GM18502 (cell line): ENCODE measurements around the gene TEKT3.

Experiments used
- ATAC-seq: cut with Tn5 transposase; IDR thresholded peaks from one replicate; pipeline ENCODE4 v1.9.1; 2021; ENCODE audit warnings: mild to moderate bottlenecking; ENCODE audit not compliant: unreplicated experiment, poor library complexity

Gene TEKT3

DNA sequence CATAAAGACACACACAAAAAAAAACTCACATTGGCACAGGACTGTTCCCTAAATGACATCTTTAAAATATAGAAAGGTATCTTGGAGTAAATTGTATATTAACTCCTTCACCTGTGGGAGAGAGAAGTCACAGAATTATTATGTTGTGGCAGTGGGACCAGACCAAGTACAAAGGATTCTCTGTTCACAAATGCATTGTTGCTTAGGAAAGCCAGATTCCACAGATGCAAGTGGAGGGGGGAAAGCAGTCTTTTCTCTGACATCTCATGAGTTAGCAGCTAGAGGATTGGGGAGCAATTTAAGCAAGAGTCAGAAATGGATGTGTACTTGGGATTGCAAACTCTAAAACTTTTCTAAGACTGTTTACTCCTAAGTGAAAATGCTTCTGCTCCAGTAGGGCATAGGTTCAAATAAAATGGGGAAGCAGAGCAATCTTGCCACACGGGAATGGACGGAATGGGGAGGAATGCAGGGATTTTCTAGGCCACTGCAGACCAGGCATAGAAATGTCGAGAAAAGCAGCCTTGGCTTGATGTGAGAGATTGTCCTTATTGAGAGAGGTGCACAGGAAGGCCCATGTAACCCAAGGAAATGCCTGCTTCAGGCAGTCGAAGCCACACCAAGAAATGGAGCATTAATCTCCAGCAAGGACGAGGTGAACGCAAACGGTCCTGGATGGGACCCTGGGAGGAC, 72.2 kb downstream of the TEKT3 start:
- ATAC-seq = no peak

DNA sequence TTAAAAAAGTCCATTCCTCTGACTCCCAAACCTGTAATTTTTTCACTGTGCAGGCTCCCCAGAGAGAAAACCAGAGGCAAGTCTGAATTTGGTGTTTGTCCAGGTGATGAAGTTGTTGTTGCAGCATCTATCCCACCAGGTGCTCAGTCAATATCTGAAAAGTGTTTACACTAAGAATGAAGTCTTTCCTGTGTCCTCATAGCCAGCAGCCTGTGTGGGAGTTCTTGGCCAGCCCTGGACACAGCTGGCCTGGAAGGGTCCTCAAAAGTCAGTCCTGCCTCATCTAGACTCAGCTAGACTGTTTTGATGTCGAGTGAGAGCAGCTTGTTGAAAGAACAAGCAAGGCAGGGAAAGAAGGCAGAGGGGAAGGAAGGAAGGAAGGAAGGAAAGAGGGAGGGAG, 72.9 kb downstream of the TEKT3 start:
- no peak for ATAC-seq

DNA sequence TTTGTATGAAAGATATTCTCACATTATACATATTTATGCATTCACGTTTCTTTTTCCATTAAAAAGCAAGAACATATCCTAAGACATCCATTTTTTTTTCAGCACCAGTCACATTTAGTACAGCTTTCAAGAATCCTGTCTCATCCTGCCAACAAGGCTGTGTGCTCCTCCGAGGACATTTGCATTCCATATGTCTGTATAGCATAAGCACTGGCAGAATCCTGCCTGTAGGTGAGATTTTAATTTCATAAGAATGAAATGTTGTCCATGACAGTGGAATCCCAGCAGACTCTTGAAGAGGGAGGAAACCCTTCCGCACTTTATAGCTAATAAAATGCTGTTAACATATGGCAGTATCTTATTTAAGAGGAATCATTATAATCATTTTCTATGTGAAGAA, 73.4 kb downstream of the TEKT3 start:
- no peak for ATAC-seq

DNA sequence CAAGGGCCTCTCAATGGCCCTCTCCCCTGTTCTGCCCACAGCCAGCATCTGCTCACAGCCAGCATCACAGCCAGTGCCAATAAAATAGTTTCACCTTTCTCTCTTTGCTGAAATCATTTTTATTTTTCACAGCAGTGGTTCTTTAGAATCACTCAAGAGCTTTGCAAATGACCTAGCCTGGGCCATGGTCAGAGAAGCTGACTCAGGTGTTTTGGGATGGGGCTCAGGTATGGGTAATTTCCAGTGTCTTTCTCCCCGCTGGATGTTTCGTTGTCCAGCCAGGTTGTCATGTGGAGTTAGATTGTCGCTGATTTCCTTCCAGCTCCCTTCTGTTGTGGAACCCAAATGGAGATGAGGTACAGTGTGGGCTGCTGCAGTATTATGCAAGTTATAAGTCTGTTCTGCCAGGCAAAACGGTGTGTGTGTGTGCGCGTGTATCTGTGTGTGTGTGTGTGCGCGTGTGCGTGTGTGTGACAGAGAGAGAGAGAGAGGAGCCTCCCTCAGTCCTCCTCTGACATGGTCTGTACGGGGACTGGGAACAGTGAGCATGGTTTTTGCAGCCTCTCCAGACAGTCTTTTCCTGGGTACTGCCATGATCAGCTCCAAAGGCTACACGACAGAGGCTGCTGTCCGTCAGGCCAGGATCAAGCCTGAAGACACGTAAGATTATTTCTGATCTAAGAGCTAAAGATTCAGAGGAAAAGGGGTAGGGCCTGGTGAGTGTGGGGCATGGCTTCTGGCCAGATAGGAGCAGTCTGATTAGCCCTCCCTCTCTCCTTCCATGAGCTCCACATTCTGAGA, 74.9 kb downstream of the TEKT3 start:
- no peak for ATAC-seq

DNA sequence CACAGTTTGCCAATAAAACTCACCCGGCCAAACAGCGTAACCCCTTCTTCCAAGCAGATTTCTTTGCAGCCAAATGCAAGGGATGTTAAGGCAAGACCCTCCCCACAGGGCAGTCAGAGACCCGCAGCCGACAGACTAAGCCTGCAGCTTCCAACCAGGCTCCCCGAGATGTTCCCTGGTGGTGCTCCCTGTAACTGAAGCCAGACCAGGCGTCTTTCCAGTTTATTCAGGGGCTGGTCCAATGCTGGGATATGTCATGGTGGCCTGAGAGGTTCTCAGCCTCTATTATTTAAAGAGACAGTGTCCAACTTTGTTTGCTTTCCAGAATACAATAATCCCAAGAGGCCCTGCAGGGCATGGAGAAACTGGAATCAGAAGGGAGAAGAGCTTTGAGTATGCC, 76.3 kb downstream of the TEKT3 start, which contains the start of gene PMP22:
TSS of gene PMP22 (minus strand) at position 196 of the 400 bp plus-strand sequence. CDS start 4,599 bp downstream, outside the sequence.
- no peak for ATAC-seq

DNA sequence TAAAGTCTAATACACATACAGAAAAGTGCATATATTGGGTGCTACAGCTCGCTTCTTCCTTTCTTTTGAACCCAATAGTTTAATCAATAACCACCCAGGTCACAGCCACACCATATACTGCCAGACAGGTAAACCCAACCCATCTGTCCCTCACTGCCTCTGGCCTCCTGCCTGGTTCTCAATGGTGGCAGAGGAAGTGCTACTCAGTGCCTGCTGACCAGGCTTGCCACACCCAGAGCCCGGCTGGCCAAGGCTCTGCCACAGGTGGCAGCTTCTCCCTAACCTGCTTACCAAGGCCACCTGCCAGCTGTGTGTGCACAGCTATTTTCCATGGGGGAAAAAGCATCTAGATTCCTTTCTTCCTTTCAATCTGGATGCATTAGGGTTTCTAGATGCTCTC, 76.9 kb downstream of the TEKT3 start:
- ATAC-seq = no peak

DNA sequence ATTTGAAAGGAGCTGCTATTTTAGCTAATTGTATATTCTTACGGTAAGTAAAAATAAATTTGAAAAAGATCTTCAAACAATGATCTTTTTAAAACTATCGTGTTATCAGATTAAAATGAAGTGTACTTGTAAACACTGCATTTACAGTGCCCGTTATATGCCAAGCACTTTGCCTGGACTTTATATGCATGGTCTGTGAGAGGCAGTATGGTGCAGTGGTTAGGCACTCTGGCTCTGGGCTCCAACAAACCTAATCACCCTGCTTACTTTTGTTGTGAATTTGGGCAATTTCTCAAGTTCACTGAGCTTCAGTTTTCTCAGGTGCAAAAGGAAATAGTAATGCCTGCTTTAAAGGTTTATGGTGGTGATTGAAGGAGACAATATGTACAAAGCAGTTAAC, 77.7 kb downstream of the TEKT3 start:
- no peak for ATAC-seq

DNA sequence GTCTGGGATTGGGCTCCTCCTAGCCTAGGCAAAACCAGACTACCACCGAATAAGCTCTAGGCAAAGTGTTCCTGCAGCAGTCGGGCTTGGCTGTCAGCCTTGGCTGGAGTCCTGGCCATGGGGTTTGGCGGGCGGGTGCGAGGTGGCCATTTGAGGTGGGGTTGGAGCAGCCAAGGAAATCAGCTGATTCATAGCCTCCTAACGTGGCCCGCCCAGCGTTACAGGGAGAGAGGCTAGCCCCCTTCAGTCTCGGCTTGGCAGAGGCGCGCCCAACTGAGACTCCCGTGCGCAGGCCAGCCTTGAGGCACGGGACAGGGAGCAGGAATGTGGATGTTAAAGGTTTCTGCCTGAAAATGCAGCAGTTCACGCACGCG, 78.2 kb downstream of the TEKT3 start:
- no peak for ATAC-seq

DNA sequence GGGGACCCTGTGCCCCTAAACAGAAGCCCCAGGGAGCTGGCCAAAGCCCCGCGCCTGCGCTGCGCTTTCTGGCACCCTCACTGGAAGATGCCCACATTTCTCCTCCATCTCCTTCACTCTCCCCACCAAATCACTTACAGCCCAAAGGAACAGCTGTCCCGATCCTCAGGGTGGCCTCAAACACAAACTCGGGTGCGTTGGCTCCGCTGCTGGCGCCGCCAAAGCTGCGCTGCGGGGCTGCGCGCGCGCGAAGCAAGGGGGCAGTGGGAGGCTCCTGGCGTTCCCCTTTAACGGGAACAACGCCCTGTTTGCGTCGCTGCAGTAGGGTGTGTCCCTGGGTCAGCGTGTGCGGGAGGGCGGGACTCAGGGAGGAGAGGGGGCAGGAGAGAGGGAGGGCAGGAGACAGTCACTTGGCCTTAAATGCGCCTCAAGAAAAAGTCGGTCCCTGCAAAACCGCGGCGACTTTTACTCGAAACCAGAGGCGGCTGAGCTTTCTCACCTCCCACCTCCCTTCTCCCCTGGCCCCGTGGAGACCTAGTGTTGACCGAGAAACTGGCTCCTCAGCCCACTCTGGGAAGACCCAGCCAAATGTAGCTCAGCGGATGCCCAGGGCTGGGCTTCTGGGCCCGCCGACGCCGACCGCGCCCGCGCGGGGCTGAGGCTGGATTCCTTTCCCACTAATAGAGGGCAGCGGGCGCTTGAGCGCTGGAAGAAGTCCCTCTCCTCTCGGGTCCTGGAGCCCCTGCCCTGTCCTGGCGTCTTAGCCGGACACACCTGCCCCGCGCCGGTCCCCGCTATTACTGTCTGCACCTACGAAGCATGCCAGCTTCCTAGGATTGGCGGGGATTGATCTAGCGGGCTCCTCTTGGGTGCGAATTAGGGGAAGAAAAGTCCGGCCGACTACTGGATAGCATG, 78.8 kb downstream of the TEKT3 start:
- no peak for ATAC-seq

DNA sequence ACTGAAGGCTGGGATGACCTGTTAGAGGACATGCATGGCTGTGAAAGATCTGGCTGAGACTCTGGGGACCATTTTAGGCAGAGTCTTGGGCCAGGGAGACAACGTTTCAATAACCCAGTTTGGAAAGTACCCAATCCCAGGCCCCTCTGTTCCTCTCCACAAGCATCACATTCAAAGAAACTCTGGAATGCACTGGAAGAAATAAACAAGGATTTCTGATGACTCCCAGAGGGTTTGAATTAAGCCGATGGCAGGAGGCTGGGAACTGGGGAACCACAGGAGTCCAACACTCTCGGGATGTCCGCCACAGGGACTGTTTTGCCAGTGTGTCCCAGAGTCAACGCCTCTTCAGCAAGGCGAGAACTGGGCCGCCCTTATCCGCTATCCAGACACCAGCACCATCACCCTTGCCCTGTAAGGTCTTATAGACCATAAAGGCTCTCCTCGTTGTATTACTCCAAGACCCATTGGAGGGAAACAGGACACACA, 79.6 kb downstream of the TEKT3 start:
- ATAC-seq = no peak

DNA sequence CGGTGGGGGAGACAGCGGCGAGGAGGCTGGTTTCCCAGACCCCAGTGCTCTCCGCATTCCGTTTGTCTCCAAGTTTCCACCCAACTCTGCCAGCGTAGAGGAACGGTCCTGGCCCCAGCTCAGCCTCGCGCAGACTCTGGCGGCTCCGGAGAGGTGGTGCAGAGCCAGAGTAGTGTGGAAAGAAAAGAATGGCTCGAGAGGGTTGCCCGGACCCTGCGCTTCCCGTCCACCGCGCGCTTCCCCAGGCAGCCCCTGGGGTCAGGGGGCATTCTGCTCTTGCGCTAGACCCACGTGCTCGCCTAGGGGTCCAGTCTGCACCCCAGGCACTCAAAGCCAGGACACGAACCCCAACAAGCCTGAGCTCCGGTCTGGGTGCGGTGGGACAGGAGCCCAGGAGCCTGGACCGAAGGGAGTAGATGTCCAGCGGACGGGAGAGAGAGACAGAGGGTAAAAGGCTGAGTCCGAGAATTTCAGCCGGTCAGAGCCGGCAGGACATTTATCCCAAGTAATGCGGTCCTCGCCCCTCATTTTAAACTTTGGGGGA, 80.1 kb downstream of the TEKT3 start:
- ATAC-seq = no peak

DNA sequence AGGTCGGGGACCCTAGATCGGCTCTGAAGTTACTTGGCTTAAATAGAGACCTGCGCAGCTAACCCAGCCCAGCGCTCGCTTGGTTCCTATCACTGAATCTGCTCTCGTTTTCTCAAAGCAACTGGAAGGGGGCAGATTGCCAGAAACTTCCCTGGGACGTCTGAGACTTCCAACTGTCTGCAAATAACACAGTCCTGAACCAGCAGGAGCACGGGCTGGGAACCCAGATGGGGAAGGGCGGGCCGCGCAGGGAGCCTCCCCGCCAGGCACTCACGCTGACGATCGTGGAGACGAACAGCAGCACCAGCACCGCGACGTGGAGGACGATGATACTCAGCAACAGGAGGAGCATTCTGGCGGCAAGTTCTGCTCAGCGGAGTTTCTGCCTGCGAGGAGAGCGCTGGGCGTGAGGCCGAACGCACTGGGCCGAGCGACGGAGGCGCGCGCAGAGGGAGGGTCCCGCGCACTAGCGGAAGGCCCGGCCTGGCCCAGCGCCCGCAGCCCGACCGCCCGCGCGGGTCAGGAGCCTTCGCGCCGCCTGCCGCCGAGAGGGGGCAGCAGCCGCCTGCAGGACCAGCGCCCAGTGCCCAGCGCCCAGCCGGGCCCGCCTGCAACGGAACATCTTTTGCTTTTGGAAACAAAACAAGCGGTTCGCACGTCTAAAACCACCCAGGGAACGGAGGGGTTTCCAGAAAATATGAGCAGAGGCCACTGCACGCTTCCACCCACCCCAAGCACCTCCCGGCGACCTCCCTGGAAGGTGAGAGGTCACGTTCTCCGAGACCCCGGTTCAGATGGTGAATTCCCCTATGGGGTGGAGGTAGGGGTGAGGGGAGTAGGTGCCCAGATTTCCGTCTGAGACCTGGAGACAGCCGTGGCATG, 80.8 kb downstream of the TEKT3 start:
- peak; percentile 52 for ATAC-seq

DNA sequence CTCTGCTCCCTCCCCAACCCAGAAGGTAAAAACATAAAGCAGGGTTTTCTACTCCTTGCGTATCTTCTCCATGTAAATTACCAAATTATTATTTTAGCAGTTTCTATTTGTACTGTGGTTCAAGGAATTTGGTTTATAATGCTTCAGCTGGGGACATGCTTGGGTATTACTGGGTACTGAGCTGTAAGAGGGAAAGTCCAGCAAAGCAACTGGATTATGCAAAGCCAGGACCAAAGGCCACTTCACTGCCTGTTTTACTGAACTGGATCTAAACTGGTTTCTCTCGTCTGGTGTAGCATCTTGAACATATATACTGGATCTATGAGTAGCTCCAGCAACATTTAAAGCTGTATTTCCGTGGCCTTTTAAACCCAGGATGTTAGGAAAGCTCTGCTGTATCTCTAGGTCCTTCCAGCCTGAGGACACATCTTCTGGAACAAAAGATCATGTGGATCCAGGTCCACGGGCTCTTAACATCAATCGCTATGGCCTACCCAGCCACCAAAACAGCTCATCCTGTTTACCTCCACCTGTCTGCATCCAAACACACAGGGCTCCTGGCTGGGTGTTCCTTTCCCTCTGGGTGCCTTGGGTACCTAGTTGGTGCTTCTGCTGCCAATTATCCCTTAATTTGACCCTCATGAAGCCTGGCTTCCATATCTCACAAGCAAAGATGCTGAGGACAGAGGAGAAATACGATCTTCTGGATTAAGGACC, 83.4 kb downstream of the TEKT3 start:
- no peak for ATAC-seq

DNA sequence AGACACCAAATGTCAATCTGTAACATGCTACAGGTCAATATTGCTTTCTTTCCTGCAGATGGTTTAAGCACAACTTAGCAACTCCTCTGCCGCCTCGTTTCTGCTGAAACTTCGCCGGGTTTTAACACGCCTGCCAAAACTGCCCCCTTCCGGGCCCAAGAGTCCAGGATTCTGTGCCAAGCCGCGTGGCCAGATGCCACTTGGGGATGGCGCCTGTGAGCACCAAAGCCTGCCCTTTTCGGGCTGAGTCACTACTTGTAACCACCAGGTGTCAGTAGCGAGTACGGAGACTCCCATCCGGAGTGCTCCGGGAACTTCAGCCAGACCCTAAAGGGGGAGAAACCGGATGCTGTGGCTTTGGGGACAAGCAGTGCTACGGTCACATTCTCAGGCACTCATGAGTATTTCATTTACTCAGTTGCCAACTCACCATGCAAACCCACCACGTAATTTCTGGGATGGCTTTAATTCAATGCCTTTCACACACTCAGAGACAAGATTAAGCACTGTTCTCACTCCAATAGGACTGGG, 84.1 kb downstream of the TEKT3 start:
- ATAC-seq = peak; percentile 78

DNA sequence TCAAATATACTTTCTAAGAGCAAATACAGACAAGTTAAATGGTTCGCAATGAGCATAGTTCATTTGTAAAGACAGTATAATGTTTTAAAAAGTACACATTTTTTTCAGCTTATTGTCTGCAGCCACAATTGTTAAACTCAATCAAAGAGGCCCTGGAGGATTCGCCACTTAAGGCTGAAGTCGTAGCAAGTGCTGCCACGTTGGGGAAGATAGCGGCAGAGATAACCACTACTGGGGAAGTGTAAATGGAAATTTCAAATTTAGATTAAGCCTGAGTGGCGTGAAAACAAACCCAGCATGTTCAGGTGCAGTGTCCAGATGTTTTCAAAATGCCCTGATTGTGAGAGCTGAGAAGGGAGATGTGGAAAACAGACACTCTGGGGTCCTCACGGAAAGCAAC, 84.7 kb downstream of the TEKT3 start:
- no peak for ATAC-seq

DNA sequence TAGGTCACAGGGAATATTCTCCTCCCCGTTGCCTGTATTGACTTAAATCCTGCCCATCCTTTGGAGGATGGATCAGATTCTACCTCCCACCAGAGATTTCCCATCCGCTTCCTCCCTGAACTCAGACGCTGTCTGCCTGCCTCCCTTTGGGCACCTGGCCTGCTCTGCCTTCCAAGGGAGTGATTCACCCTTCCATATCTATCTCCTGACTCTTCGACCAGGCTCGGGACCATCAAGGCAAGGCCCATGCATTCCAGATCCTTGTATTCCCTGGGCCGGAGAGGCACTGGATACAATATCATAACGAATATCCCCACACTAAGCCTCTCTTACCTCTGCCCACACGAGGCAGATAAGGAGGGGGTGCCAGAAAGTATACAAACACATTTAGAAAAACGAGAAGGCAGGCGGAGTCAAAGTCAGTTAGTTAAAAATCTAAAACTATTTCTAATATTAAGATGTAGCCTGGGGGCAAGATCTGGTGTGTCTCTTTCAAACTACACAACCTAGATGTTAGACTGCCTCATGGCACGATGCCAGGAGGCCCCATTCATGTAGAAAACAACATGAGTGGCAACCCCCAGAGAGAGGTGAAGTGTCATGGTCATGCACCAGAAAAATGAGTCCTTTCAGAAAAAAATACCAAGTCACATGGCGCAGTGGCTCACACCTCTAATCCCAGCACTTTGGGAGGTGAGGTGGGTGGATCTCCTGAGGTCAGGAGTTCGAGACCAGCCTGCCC, 85.5 kb downstream of the TEKT3 start:
- no peak for ATAC-seq
